OCI-LY1 (cell line): ENCODE data around the gene TNNT1.

ENCODE experiments used
- H2AFZ ChIP-seq: fragments of 200-600 bp; sonication (generic), shearing (Covaris generic); 2 replicates; pipeline ENCODE4 v1.6.0; 2014; ENCODE audit warnings: antibody characterized with exemption, mild to moderate bottlenecking, low read length
- H3F3A ChIP-seq: fragments of 200-600 bp; sonication (generic), shearing (Covaris generic); 2 replicates; pipeline ENCODE4 v1.6.0; 2014; ENCODE audit warnings: mild to moderate bottlenecking, antibody characterized with exemption, low read length, moderate library complexity; ENCODE audit not compliant: insufficient read depth
- H3K27ac ChIP-seq: fragments of 200-600 bp; sonication (generic); 2 replicates; pipeline ENCODE4 v1.5.1; 2014; ENCODE audit warnings: low read length, mixed run types, mild to moderate bottlenecking, low read depth; ENCODE audit not compliant: poor library complexity, severe bottlenecking
- H3K27me3 ChIP-seq: fragments of 200-600 bp; sonication (generic); 2 replicates; pipeline ENCODE4 v1.6.0; 2014; ENCODE audit warnings: antibody characterized with exemption, mild to moderate bottlenecking, low read length, moderate library complexity; ENCODE audit not compliant: insufficient read depth
- H3K36me3 ChIP-seq: fragments of 200-600 bp; sonication (generic); 2 replicates; pipeline ENCODE4 v1.6.1; 2014; ENCODE audit warnings: mild to moderate bottlenecking, antibody characterized with exemption, low read length, moderate library complexity, mixed read lengths; ENCODE audit not compliant: insufficient read depth
- H3K4me1 ChIP-seq: fragments of 200-600 bp; sonication (generic); 2 replicates; pipeline ENCODE4 v1.5.1; 2014; ENCODE audit warnings: mild to moderate bottlenecking, low read length, moderate library complexity; ENCODE audit not compliant: insufficient read depth, severe bottlenecking
- H3K4me2 ChIP-seq: fragments of 200-600 bp; sonication (generic), shearing (Covaris generic); 2 replicates; pipeline ENCODE4 v1.6.1; 2014; ENCODE audit warnings: low read length
- H3K4me3 ChIP-seq: fragments of 200-600 bp; sonication (generic); 2 replicates; pipeline ENCODE4 v1.5.1; 2014; ENCODE audit warnings: low read length, low read depth, mild to moderate bottlenecking, mixed read lengths; ENCODE audit not compliant: poor library complexity, severe bottlenecking
- H3K79me2 ChIP-seq: fragments of 200-600 bp; shearing (Covaris generic); 2 replicates; pipeline ENCODE4 v1.6.1; 2016; ENCODE audit warnings: mixed run types, low read length, mixed read lengths; ENCODE audit not compliant: insufficient read depth
- H3K9ac ChIP-seq: fragments of 200-600 bp; sonication (generic), shearing (Covaris generic); 2 replicates; pipeline ENCODE4 v1.6.1; 2014; ENCODE audit warnings: mild to moderate bottlenecking, low read length, mixed read lengths
- H3K9me2 ChIP-seq: fragments of 200-600 bp; sonication (generic), shearing (Covaris generic); 2 replicates; pipeline ENCODE4 v1.6.1; 2014; ENCODE audit warnings: low read depth, mild to moderate bottlenecking, low read length, mixed read lengths
- H3K9me3 ChIP-seq: fragments of 200-600 bp; shearing (Covaris generic); 2 replicates; pipeline ENCODE4 v1.6.1; 2014; ENCODE audit warnings: low read length, mixed read lengths
- H4K20me1 ChIP-seq: fragments of 200-600 bp; sonication (generic), shearing (Covaris generic); 2 replicates; pipeline ENCODE4 v1.6.0; 2016; ENCODE audit warnings: mild to moderate bottlenecking, low read length; ENCODE audit not compliant: insufficient read depth
- EZH2 ChIP-seq: fragments of 200-600 bp; sonication (generic), shearing (Covaris generic); IDR thresholded peaks from 2 replicates; pipeline ENCODE4 v1.8.0; 2017; ENCODE audit warnings: borderline replicate concordance, mixed run types, mild to moderate bottlenecking, antibody characterized with exemption, low read length, moderate library complexity, mixed read lengths
- TF ChIP-seq, protein P1 (sequence below): fragments of 200-600 bp; sonication (generic), shearing (Covaris generic); IDR thresholded peaks from 2 replicates; pipeline ENCODE4 v1.5.1; 2017; ENCODE audit warnings: mild to moderate bottlenecking, antibody characterized with exemption, low read length, moderate library complexity, mixed read lengths

The TNNT1 gene

GRCh38 chr19:55094456-55095259 lies 54.3 kb downstream of the TNNT1 start:
- Histone ChIP-seq H3K9me2 (no peaks in the 10 kb centered on the region), H3K27ac (no peak overlapping the region), H3F3A (no peaks in the 10 kb centered on the region), H4K20me1 (no peaks in the 10 kb centered on the region), H3K9me3 (no peaks in the 10 kb centered on the region), H3K4me3 (no peak overlapping the region), H3K36me3 (peaks cover 18% of the 10 kb centered on the region; the same call in 1 of the 2 replicates), H3K27me3 (no peaks in the 10 kb centered on the region), H3K4me2 (no peak overlapping the region), H3K79me2 (no peaks in the 10 kb centered on the region), H3K9ac (no peak overlapping the region), H2AFZ (no peak overlapping the region), H3K4me1 (peaks cover 11% of the 10 kb centered on the region)
- TF ChIP-seq, protein P1, sequence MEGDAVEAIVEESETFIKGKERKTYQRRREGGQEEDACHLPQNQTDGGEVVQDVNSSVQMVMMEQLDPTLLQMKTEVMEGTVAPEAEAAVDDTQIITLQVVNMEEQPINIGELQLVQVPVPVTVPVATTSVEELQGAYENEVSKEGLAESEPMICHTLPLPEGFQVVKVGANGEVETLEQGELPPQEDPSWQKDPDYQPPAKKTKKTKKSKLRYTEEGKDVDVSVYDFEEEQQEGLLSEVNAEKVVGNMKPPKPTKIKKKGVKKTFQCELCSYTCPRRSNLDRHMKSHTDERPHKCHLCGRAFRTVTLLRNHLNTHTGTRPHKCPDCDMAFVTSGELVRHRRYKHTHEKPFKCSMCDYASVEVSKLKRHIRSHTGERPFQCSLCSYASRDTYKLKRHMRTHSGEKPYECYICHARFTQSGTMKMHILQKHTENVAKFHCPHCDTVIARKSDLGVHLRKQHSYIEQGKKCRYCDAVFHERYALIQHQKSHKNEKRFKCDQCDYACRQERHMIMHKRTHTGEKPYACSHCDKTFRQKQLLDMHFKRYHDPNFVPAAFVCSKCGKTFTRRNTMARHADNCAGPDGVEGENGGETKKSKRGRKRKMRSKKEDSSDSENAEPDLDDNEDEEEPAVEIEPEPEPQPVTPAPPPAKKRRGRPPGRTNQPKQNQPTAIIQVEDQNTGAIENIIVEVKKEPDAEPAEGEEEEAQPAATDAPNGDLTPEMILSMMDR: no peak
- no peak for TF ChIP-seq EZH2

DNA sequence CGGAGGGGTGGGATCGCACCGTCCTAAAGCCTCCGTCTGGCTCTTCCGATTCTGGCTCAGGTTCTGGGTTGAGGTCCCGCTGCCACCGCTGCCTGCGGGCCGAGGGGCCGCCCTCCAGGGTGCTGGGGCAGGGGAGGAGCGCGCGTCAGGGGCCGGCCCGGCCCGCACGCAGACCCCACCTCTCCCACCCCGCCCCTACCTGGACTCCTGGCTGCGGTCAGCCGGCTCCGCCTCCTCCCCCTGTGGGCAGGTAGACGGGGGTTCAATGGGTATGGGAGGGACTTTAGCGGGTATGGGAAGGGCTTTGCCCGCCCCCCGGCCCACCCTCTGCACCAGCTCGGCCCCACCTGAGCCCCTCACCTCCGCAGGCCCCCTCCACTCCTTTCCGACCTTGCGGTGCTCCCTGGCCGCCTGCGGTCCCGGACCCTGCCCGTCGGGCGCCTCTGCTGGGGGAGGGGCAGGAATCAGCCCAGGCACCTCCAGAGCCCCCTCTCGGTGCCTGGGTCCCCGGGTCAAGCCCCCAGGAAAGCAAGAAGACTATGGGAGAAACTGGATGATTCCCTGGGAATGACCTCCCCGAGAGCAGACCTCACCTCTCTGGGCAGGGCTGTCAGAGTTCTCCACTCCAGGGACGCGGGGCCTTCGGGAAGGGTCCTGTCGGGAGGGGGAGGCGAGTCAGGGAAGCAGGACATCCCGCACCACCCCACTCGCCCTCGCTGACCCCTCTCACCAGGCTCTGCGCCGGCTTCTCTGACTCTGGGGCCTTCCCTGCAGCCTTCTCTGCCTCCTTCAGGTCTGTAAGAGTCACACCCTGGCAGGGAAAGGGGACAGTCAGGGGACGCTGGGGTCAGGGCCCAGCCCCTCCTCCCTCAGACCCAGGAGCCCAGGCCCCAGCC lies 56.3 kb downstream of the TNNT1 start:
- Histone ChIP-seq H3K36me3 (peaks cover 18% of the 10 kb centered on the region; the same call in 1 of the 2 replicates), H2AFZ (no peak overlapping the region), H4K20me1 (no peaks in the 10 kb centered on the region), H3F3A (no peaks in the 10 kb centered on the region), H3K9me3 (no peaks in the 10 kb centered on the region), H3K9me2 (no peaks in the 10 kb centered on the region), H3K79me2 (no peaks in the 10 kb centered on the region), H3K4me2 (no peak overlapping the region), H3K27me3 (no peaks in the 10 kb centered on the region), H3K4me3 (no peak overlapping the region), H3K9ac (no peak overlapping the region), H3K27ac (no peak overlapping the region), H3K4me1 (peaks cover under 1% of the 10 kb centered on the region)
- TF ChIP-seq, protein P1: no peak
- TF ChIP-seq EZH2: no peak

GRCh38 chr19:55091955-55092354 lies 57.1 kb downstream of the TNNT1 start:
- peaks cover 18% of the 10 kb centered on the region; the same call in 1 of the 2 replicates for H3K36me3 ChIP-seq
- H3K9me2 ChIP-seq: no peaks in the 10 kb centered on the region
- H3K79me2 ChIP-seq: no peaks in the 10 kb centered on the region
- no peaks in the 10 kb centered on the region for H3K4me1 ChIP-seq
- H3K27ac ChIP-seq: no peak overlapping the region
- H2AFZ ChIP-seq: no peak overlapping the region
- no peak overlapping the region for H3K4me3 ChIP-seq
- H3K9me3 ChIP-seq: no peaks in the 10 kb centered on the region
- no peaks in the 10 kb centered on the region for H3F3A ChIP-seq
- no peaks in the 10 kb centered on the region for H4K20me1 ChIP-seq
- no peaks in the 10 kb centered on the region for H3K27me3 ChIP-seq
- no peak overlapping the region for H3K9ac ChIP-seq
- H3K4me2 ChIP-seq: no peak overlapping the region
- TF ChIP-seq EZH2: no peak
- TF ChIP-seq, protein P1: no peak
